GM23338 (cell line): Measurements from ENCODE around the gene UBXN1.

Source experiments
- CREB1 ChIP-seq: fragments of 250-450 bp; sonication (Bioruptor Pico); IDR thresholded peaks from 2 replicates; pipeline ENCODE4 v1.5.0; 2020; ENCODE audit warnings: low read depth, mild to moderate bottlenecking, moderate library complexity
- CTCF ChIP-seq, 2 experiments: fragments of 200-600 bp in 1 of 2; sonication (generic) in 1 of 2; conservative IDR thresholded peaks; 2 replicates each; pipeline versions ENCODE4 v1.5.1 to v1.6.1; 2016 to 2017; ENCODE audit warnings: antibody characterized with exemption in 2 of 2, low read depth in 2 of 2, mild to moderate bottlenecking in 2 of 2, moderate library complexity in 1 of 2
- ETS1 ChIP-seq: IDR thresholded peaks from 2 replicates; pipeline ENCODE4 v1.6.1; 2016; ENCODE audit warnings: antibody characterized with exemption
- EZH2 ChIP-seq: fragments of 200-600 bp; sonication (generic); IDR thresholded peaks from one replicate; pipeline ENCODE4 v1.8.0; 2017; ENCODE audit warnings: antibody characterized with exemption, mild to moderate bottlenecking, low read depth; ENCODE audit not compliant: unreplicated experiment
- EZH2phosphoT487 ChIP-seq: fragments of 200-600 bp; sonication (generic); IDR thresholded peaks from one replicate; pipeline ENCODE4 v1.8.1; 2018; ENCODE audit warnings: antibody characterized with exemption; ENCODE audit not compliant: unreplicated experiment
- JUNB ChIP-seq: IDR thresholded peaks from one replicate; pipeline ENCODE4 v1.6.1; 2016; ENCODE audit warnings: antibody characterized with exemption; ENCODE audit not compliant: unreplicated experiment
- NANOG ChIP-seq: IDR thresholded peaks from 2 replicates; pipeline ENCODE4 v1.6.1; 2016; ENCODE audit warnings: antibody characterized with exemption, borderline replicate concordance
- POLR2AphosphoS5 ChIP-seq: IDR thresholded peaks from 2 replicates; pipeline ENCODE4 v1.6.1; 2016; ENCODE audit warnings: antibody characterized with exemption, low read depth
- REST ChIP-seq: IDR thresholded peaks from one replicate; pipeline ENCODE4 v1.6.1; 2018; ENCODE audit warnings: antibody characterized with exemption; ENCODE audit not compliant: unreplicated experiment
- STAT1 ChIP-seq: IDR thresholded peaks from one replicate; pipeline ENCODE4 v1.6.1; 2016; ENCODE audit warnings: antibody characterized with exemption; ENCODE audit not compliant: unreplicated experiment
- ZNF114 ChIP-seq: fragments of 250-450 bp; sonication (Bioruptor Pico); IDR thresholded peaks from 2 replicates; pipeline ENCODE4 v1.5.0; 2020; ENCODE audit warnings: mild to moderate bottlenecking, moderate library complexity
- ZNF331 ChIP-seq: fragments of 250-450 bp; sonication (Bioruptor Pico); IDR thresholded peaks from 2 replicates; pipeline ENCODE4 v1.5.0; 2020; ENCODE audit warnings: low read depth, mild to moderate bottlenecking, moderate library complexity

GRCh38 chr11:62649486-62649885 is 29.4 kb downstream of the UBXN1 start:
- TF ChIP-seq CTCF (conservative IDR thresholded peaks at IDR 0.05; ENCODE audit: low read depth in 2 of 2) (no peak), EZH2phosphoT487 (no peak), EZH2 (no peak), STAT1 (no peak), ETS1 (no peak), REST (no peak), NANOG (no peak), JUNB (no peak), POLR2AphosphoS5 (no peak), ZNF331 (CRISPR knock-in tag) (no peak), ZNF114 (CRISPR knock-in tag) (no peak), CREB1 (CRISPR knock-in tag) (no peak)
